GM19372 (cell line): ENCODE data around the gene C1QTNF7.

Experiments
- ATAC-seq: cut with Tn5 transposase; IDR thresholded peaks from one replicate; pipeline ENCODE4 v1.9.1; 2021; ENCODE audit warnings: mild to moderate bottlenecking, low read depth, moderate library complexity; ENCODE audit not compliant: unreplicated experiment

Gene C1QTNF7, protein sequence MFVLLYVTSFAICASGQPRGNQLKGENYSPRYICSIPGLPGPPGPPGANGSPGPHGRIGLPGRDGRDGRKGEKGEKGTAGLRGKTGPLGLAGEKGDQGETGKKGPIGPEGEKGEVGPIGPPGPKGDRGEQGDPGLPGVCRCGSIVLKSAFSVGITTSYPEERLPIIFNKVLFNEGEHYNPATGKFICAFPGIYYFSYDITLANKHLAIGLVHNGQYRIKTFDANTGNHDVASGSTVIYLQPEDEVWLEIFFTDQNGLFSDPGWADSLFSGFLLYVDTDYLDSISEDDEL

DNA sequence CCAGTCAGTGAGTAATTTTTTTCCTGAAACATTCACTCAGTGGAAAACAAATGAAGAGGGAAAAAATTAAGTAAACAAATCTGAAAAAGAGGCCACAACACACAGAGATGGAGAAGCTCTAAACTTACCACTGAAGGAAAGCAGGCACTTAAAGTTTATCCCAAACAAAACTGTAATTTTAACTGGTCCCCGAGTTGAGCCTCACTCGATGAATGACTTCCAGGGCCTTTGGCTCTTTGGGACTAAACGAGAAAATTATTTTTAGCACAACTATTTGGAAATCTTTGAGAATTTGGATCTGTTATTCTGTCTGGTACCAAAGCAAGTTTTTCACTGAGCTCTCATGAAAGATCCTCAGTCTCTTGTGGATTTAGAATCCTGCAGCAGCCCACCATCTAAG lies at the start of gene C1QTNF7:
Gene C1QTNF7 (plus strand): TSS at position 333 of the 400 bp plus-strand sequence. CDS start 7,711 bp downstream, outside the sequence.
- no peak for ATAC-seq

DNA sequence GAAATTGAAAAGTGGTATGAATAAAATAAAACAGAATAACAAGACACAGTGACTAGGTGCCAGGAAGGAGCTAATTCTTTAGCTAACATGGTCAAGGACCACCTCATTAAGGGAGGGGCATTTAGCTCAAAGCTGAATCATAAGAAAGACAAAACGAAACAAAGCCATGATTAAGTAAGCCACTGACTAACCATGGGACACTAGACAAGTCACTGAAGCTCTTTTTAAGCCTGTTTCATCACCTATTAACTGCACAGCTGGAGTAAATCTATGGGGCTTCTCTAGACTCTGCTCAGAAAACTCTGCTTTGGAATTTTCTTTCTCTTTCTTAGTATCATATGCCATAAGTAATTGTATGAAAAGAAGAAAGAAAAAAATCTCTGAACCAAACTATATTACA lies 49.8 kb upstream of the C1QTNF7 start:
- ATAC-seq: no peak

DNA sequence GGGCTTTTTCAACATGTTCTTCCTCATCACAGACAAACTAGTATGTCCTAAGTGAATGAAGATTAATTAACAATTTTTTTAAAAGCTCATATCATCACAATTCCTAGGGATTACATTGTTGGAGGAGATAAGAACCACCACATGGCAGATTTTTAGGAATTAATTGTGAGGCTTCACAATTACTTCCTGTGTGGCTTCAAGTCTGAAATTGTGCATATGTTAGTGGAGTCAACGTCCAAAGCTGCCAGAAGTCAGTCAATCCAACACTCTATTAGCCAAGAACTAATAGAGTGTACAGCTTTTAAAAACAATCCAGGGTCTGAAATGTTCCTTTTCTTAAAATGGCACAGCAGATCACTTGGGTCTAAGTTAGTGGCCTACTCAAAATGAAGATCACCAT lies 49.3 kb upstream of the C1QTNF7 start:
- ATAC-seq: no peak

DNA sequence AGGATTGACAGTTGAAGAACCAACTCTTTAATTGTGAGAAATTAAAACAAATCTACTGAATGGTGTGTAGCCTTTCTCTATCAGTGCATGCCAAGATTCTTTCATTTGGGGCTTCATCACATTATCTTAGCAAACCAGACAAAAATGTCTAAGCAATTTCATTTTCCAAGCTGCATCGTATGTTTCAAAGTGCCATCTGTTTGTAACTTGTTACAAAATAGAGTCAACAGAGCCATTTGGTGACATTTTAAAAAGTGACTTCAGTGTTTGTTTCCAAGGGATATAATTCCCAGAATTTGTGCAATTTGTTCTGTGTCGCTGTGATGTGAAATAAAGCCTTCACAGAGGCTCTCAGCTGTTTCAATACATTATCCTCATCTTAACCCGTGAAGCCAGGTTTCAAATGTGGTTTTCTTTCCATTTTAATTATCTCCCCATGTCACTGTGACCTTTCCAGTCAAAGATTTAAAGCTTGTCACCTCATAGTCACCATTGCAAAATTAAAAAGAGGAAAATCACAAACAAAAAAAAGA lies 46.0 kb upstream of the C1QTNF7 start:
- ATAC-seq: no peak

DNA sequence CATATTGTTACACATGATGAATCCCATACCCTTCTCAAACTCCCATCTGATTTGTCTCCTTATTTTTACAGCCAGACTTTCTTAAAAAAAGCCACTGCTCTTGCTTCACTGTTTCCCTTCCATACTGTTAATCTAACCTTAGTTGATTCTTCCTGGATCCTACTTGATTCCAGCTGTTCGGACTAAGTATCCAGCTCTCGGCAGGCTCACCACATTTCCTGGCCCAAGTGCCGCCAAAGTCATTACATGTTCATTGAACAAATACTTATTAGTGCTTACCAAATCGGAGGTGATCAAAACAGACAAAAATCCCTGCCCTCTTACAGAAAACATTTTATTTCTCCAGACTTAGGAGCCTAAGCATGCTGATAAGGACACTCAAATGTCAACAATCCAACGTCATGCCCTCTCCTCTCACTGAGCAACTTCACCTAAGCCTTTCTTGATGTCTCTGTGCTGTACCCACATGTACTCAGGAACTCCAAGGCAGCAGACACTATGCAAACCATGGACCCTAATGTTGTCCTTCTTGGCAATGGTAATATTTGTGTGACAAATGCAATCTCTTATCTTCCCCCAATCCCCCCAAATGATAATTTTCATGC lies 45.1 kb upstream of the C1QTNF7 start:
- ATAC-seq: no peak

DNA sequence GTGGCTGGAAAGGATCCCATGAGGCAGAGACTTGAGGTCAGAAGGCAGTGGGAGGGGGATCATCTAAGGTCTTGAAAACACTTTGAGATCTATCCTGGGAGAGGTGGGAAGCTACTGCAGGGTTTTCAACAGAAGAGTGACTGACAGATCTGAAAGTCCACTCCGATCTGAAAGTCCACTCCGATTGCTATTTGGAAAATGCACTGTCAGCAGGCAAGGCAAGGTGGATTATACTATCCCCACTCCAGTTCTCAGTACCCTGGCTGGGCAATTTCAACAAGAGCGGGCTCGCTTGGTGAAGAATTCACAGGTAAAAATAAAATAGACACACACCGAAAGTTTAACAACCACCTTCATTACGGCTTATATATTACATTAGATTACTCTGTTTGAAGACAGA lies 42.3 kb upstream of the C1QTNF7 start:
- no peak for ATAC-seq

DNA sequence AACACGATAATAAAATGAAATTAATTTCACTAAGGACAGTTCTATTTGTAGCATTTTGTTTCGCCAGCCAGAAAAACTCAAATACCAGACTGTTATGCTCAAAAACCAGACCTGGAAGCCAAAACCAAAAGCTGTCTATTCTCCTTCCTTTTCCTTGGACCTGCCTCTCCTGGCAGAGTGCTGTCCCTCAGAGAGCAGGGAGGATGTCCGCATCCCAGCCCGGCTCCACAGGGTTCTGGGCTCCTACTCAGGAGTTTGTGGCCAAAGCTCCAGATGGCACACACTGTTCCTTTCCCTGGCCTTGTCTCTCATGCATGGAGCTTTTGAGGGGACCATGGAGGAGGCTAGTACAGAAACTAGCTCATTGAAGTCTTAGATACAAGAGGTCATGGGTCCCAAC lies 41.9 kb upstream of the C1QTNF7 start:
- ATAC-seq: no peak

DNA sequence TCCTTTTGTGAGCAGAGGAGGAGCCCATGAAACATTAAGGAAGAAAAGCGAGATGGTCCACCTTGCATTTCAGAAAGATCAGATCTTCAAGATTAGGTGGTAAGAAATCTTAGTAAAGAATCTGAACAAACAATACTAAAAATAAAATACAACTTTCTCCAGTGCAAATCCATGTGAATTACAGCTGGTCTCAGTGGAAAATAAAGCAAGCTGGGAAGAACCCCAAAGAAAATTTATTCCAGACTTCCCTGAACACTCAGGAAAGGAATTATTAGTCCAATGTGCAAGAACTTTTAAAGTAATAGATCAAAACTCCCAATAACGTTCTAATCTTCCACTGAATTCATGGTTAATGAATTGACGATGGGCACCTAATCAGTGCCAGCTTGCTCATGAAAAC lies 37.3 kb upstream of the C1QTNF7 start:
- no peak for ATAC-seq

DNA sequence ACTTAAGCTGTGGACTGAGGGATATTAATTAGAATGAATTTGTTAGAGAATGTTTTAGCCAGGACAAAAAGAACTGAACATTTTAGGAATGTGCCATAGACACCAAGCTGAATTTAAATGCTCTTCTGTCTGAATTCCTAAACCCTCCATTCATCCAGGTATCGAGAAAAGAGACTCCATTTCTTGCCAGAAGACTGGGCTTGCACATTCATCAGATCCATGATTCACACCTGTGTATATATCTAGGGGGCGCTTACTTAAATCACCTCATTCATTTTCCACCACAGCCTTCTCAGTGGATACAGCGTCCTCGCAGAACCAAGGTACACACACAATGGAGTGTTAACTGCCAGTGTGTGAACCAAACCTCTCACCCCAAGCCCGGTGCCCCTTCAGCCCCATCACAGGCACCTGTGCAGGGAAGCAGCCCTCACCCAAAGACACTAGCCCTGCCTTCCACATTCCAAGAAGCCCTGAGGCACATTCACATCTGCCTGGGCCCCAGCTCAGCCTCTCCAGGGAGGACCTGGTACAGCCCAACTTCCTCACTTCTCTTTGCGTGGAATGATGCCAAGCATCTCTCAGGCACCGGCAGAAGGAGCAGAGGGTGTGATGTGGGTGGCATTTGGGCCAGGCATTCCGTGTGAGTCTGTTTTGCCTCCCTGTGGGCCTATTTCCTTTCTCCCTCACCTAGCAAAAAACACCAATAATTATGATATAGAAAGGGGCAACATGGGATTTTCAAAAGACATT lies 35.6 kb upstream of the C1QTNF7 start:
- ATAC-seq: no peak

DNA sequence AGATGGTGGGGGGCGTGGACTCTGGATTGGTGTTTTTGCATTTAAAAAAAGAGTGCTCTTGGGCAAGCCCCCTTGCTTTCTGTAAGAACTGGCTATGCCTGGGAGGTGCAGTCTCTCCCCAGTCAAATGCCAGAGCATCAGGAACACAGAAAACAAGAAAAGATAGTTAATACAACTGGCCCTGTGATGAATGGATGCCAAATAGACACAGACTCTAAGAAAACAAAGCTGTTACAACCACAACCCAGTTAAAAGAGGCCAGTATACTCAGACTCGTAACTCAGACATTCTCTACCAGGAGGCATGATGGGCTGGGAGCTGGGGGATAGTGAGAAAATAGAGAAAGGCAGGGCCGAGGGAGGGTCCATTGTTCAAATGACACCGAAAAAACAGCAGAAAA lies 32.5 kb upstream of the C1QTNF7 start:
- ATAC-seq: no peak

DNA sequence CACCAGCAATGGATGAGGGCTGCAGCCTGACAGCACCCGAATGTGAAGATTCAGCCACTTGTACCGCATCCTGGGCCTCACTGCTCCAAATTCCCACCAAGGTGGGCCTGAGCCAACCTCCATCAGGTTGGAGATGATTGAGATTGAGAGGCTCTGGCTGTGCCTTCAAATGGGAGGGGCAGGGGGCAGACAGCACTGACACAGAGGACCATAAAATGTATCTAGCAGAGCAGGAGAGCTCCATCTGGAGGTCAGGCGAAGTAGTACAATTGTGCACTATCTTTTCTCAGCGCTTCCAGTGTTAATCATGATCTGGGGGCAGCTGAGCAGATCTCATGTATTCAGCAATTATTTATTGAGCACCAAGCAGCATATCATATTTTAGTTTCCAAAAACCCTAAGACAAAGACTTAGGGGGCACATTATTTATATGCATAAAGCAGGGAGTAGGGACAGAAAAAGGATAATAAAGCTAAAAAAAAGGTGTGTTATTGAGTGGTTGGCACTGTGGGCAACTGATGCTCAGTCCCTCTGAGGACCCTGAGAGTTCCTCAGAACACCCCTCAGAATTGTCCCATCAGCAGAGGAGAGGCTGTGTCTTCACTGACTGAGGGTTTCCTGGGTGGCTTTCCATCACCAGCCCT lies 31.6 kb upstream of the C1QTNF7 start:
- ATAC-seq: peak; percentile 74

DNA sequence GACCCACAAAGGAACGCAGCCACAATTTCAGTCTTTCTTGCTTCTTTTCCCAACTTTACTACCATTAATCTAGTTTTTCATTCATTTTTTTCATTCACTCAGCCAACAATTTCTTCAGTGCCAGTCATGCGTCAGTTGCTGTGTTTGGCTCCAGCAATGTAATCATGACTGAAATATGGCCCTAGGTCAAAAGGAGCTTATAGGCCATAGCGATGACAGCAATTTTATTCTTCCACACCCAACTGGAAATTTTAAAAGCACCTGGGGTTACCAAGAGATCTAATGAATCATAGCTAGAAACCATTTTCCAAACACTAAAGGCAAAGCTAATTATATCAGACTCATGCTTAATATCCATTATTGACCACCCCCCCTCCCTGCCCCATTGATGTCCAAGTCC lies 29.8 kb upstream of the C1QTNF7 start:
- ATAC-seq: no peak

DNA sequence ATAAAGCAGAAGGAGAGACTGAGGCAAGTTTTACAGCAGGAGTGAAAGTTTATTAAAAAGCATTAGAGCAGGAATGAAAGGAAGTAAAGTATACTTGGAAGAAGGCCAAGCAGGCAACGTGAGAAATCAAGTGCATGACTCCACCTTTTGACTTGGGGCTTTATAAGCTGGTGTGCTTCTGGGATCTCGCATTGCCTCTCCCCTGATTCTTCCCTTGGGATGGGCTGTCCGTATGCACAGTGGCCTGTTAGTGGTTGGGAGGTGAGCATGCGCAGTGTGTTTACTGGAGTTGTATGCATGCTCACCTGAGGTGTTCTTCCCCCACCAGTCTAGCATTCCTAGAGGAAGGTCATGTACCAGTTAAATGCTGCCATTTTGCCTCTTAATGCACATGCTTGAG lies 29.1 kb upstream of the C1QTNF7 start:
- no peak for ATAC-seq

DNA sequence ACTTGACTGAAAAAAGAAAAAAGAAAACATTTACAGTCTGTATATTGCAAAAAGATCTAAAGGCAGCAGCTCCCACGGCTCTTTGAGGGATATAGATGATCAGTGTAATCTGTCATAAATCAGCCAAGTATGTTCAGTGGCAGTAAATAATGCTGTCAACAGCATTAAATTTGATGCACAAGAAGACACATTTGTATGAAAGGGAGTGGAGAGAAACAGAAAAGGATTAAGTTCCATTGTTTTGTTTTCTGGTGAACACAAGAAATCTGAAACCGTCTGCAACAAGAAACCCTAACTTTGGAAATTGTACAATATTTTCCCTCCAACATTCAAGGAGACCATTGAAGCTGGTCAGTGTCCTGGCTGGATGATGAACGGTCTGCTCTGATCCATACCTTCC lies 27.6 kb upstream of the C1QTNF7 start:
- no peak for ATAC-seq

DNA sequence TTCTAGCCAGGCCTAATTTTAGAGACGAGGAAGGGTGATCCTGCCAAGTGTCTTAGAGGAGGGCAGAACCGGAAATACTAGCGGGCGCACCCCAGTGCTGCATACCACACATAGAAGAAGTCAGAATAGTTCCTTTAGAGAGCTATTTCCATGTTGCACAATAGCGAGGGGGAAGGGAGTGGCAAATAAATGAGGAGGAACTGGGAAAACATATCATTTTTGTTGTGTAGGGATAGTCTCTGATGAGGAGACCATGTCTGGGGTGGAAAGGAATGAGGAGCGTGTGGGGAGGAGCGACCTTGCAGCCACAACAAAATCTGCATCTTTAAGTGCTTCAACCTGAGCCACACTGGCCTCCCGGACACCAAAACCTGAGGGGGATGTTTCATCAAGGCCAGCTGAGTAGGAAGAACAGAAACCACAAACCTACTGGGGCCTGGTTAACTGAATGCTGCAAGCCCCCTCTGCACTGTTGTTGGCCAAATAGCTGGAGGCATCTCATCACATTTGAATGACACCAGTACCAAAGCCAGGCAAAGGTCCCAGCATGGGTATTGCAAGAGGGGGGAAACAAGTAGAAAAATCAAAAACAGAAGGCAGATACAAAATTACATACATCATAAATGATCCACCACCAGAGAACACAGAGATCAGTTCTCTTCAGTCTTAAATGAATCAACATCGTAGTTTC lies 26.7 kb upstream of the C1QTNF7 start:
- no peak for ATAC-seq

DNA sequence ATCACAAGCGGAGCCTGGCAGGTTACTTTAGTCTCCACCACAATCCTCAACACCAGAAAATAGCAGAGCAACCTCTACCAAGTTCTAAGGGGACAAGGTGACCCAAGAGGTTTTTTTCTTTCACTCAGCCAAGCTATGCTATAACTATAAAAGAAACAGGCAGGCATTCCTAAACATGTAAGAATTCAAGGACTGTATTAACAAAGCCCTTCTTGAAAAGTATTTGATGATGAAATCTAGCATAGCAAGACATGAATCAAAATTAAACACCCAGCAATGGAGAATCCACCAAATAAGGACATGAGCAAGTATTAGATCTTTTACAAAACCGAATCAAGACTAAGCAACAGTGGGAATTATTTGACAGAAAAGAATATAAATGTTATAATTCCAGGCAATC lies 25.7 kb upstream of the C1QTNF7 start:
- ATAC-seq: no peak

DNA sequence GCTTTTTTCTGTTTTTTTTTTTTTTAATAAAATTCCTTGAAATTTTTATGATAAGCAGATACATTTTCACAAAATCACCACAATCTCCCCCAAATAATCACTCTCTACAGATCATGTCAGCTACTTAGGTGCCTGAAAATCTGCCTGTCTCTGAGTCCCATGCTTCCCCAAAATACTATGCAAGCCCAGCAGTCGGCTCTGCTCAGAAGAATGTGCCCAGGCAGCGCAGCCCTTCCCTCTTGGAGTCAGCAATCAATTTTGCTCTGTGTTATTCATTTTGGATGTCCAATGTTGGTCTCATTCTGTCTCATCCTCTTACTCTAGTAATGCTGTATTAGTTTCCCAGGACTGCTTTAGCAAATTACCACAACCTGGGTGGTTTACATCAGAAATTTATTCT lies 24.9 kb upstream of the C1QTNF7 start:
- no peak for ATAC-seq

DNA sequence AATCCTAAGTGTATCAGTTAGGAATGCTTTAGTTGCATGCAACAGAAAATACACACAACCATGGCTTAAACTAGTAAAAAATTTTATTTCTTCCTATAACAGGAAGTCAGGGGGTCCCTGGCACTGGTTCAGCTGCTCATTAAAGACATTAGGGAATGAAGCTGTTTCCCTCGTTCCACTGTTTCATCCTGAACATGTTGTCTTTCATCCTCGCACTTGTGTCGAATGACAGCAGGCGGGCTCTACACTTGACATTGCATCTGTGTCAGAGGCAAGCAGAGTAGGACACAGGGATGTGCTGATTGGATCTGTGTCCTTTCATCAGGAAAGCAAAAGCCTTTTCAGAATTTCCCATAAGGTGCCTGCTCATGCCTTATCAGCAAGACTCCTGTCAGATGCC lies 22.8 kb upstream of the C1QTNF7 start:
- ATAC-seq: no peak

DNA sequence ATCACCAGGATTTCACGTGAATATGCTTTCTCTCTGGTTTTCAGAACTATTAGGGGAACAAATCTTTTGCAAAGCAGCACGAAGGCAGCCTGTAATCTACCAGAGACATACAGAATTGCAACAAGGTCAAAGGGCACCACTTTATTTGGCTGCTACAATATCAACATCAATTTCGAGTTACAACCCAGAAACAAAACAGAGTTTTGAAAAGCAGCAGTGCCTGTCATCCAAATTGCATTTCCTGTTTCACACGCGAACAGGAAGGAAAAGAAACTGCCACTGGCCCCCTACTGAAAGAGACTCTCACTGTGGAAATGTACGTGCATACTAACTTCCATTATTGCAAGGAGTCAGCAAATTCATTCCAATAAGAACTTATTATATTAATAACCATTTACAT lies 17.1 kb upstream of the C1QTNF7 start:
- ATAC-seq: no peak

DNA sequence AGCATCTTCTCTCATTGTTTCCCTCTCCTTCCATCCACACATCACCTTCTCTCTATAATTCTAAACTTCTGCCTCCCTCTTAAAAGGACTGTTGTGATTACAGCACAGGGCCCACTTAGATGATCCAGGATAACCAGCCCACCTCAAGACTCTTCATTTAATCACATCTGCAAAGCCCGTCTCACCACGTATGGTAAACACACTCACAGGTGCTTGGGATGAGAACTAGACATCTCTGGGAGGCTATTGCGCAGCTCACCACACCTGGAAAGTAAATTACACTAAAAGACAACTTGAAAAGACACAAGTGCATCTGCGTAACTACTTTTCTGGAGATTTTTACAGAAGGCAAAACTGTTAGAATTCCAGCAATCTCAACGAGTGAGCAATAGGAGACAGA lies 15.4 kb upstream of the C1QTNF7 start:
- no peak for ATAC-seq
